ENCODE data around the gene NSDHL.

The NSDHL gene

GRCh38 chrX:152917656-152918579 is 87.1 kb downstream of the NSDHL start:
- no peak for DNase-seq

- no peak for DNase-seq
Measured at GRCh38 chrX:152918707-152919106, 87.8 kb downstream of the NSDHL start.
